ENCODE results near the gene HEXIM2.

HEXIM2 gene

DNA sequence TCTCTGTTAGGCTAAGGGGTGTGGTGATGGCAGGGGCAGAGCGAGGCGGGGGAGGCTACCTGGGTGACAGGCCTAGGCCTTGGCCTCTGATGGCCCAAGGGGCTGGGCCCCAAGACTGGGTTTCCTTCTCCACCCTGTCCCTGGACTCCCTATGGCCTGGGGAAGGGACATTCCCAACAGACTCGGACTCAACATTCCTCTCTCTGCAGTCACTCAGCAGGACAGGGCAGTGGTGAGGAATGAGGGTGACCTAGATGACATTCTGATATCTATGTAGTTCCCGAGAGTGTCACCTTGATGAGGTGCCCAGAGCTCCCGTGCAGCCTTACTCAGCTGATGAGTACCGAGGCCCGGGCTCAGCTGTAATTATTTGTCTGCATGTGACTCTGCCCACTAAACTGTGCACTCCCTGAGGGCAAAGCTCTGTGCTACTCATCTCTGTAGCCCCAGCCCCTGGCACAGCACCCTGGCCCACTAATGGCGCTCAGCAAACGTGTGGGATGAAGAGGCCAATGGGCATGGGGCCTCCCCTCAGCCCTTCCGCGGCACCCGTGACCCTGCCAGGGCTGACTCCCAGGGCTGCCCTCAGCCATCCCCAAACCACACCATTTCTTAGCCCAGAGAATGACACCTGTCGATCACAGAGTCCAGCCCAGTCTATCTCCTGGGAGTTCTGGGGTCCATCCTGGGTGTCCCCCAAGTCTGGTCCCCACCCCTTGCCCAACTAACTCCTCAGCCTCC lies 31.6 kb upstream of the HEXIM2 start:
- Mint-ChIP-seq H3K9me3 (peaks cover 5% of the 10 kb centered on the region), H3K27ac (peak overlapping the region; percentile 25), H3K4me1 (peaks cover 42% of the 10 kb centered on the region), H3K27me3 (ENCODE audit: low read depth, poor library complexity) (peaks cover 5% of the 10 kb centered on the region), H3K4me3 (no peak overlapping the region), H3K36me3 (ENCODE audit: low read depth) (no peaks in the 10 kb centered on the region)
- no peak for DNase-seq
- TF ChIP-seq, protein P1, sequence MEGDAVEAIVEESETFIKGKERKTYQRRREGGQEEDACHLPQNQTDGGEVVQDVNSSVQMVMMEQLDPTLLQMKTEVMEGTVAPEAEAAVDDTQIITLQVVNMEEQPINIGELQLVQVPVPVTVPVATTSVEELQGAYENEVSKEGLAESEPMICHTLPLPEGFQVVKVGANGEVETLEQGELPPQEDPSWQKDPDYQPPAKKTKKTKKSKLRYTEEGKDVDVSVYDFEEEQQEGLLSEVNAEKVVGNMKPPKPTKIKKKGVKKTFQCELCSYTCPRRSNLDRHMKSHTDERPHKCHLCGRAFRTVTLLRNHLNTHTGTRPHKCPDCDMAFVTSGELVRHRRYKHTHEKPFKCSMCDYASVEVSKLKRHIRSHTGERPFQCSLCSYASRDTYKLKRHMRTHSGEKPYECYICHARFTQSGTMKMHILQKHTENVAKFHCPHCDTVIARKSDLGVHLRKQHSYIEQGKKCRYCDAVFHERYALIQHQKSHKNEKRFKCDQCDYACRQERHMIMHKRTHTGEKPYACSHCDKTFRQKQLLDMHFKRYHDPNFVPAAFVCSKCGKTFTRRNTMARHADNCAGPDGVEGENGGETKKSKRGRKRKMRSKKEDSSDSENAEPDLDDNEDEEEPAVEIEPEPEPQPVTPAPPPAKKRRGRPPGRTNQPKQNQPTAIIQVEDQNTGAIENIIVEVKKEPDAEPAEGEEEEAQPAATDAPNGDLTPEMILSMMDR (IDR thresholded peaks at IDR 0.05), result no peak

DNA sequence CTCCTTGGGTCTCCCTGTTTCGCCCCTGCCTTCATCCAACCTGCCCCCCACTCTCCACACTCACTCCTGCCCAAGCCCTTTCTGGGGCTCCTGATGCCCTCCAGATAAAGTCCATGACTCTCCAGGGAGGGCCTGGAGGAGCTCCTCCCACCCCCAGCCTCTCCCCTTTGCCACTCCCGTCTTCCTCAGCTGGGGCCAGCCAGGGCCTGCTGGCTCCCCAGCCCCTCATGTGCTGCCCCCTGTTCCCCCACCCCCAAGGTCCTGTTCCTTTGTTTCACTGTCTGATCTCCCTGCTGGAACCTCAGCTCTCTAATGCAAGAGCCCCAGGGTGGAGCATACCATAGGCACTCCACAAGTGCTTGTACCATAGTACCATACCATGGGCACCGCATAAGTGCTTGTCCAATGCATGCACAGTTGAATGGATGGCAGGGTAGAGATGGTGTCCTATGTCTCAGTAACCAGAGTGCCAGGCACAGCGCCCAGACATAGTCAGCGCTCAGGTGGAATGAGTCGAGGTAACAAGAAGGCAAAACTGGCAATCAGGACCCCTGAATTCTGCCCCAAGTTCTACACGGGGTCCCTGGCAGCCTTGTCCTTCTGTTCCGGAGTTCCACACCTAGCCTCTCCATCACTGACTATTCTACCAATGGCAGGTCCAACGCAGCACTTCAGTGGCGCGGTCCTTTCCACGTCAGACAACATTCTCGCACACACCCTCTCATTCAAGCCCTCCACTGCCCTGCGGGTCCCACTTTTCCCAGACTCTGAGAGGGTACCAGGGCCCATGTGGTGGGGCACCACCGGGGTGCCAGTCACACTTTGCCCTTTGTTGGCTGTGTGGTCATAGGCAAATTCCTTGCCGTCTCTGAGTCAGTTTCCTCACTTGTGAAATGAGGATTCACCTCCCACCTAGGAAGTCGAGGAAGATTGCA lies 30.7 kb upstream of the HEXIM2 start:
- Mint-ChIP-seq H3K9me3 (peaks cover 8% of the 10 kb centered on the region), H3K4me1 (peaks cover 46% of the 10 kb centered on the region), H3K27ac (no peak overlapping the region), H3K27me3 (ENCODE audit: low read depth, poor library complexity) (peaks cover 5% of the 10 kb centered on the region), H3K4me3 (peak overlapping the region; percentile 78), H3K36me3 (ENCODE audit: low read depth) (no peaks in the 10 kb centered on the region)
- no peak for DNase-seq
- TF ChIP-seq, protein P1 (IDR thresholded peaks at IDR 0.05), result no peak

DNA sequence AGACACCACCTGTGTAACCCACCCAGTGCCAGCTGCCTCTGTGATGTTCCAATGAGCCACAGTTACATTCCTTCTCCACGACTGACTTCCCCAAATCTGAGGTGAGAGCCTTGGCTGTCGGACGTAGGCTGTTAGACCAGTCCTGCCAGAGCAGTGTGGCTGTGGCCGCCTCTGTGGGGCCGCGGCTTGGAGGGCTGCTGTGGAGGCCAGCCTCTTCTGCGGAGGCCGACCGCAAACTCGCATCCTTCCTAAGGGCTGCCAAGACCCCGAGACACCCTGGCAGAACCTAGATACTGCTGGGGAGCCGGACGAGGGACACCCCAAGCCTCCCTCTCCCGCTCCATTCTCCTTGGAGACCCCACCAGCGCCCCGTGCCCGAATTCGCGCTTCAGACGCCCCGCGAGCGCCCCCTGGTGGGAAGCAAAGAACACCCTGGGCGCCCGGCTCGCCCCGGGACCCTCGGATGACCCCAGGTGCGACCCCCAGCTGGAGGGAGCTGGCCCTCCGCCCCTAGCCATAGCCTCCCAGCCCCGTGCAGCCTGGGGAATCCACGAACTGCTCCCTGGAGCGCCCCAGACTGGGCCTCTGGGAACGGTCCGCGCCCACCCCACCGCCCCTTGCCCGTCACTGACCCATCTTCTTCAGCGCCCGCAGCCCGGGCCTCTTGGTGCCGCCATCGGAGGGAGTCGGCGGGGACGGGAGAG lies 29.9 kb upstream of the HEXIM2 start:
- peak; percentile 87 for DNase-seq
- peaks cover 52% of the 10 kb centered on the region for H3K4me1 Mint-ChIP-seq
- H3K4me3 Mint-ChIP-seq, result peak overlapping the region; percentile 78
- peaks cover 5% of the 10 kb centered on the region for H3K27me3 Mint-ChIP-seq (ENCODE audit: low read depth, poor library complexity)
- no peaks in the 10 kb centered on the region for H3K36me3 Mint-ChIP-seq (ENCODE audit: low read depth)
- H3K27ac Mint-ChIP-seq, result no peak overlapping the region
- TF ChIP-seq, protein P1 (IDR thresholded peaks at IDR 0.05), result peak; percentile 97
- H3K9me3 Mint-ChIP-seq, result peaks cover 8% of the 10 kb centered on the region

DNA sequence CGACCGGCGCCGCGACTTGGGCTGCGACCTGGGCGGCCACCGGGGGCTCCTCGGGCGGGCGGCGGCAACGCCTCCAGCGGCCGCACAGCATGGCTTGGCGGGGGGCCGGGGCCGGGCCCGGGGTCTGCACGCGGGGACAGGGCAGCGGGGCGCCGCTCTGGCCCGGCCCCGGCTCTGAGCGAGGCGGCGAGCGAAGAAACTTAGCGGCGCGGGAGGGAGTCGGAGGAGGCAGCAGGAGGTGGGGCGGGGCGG lies 29.4 kb upstream of the HEXIM2 start, which contains the start of gene PLCD3:
Gene PLCD3, minus strand, starts transcription at position 196 of the 252 bp plus-strand sequence. Its CDS starts 105 bp downstream, at position 91.
- peak within 1 kb of the TSS; percentile 81 for H3K4me3 Mint-ChIP-seq
- TF ChIP-seq, protein P1 (IDR thresholded peaks at IDR 0.05), result no peak
- H3K27ac Mint-ChIP-seq, result no peak within 1 kb of the TSS
- H3K27me3 Mint-ChIP-seq (ENCODE audit: low read depth, poor library complexity), result peaks cover 5% of the 10 kb centered on the region
- no peaks in the 10 kb centered on the region for H3K36me3 Mint-ChIP-seq (ENCODE audit: low read depth)
- peaks cover 47% of the 10 kb centered on the region for H3K4me1 Mint-ChIP-seq
- peaks cover 8% of the 10 kb centered on the region for H3K9me3 Mint-ChIP-seq
- DNase-seq, result peak; percentile 86

DNA sequence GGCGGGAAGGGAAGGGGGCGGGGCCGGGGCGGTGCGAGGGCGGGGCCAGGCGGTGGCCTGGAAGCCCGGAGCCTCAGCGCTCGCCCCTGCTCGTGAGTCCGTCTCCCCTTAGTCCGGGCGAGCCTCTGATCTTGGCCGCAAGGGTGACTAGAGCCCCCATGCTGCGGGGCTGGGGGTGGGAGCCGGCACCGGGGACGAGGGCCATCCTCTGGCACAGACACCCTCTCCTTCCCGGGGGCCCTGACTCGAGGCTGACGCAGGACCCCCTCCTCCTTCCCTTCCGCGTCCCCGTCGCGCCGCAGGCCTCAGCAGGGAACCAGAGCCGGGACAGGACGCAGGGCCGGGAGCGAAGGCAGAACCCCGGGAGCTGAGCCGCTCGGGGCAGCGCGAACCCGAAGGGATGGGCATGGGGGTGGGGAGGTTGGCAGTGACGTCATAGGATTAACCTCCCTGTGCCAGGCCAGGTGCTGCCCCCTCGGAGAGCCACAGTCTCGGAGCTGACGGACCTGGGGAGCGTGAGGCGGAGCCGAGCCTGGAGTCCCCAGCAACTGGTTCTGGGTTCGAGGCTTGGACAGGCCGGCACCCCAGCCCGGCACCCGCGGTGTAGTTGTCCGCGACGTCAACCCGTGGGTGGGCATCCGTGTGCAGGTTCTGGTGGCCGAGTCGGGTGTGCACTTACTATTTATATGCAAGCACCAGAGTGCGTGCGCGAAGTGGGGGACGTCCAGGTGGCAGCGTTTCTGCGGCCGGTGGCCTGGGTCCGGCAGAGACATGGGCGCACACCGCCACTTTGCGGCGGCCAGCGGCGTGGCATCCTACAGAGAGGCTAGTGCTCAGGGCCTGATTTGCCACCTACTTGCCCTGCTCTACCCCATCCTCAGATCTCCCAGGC lies 28.9 kb upstream of the HEXIM2 start:
- Mint-ChIP-seq H3K27ac (no peak overlapping the region), H3K27me3 (ENCODE audit: low read depth, poor library complexity) (peaks cover 5% of the 10 kb centered on the region), H3K36me3 (ENCODE audit: low read depth) (no peaks in the 10 kb centered on the region), H3K4me3 (peak overlapping the region; percentile 81), H3K4me1 (peaks cover 42% of the 10 kb centered on the region), H3K9me3 (peaks cover 8% of the 10 kb centered on the region)
- DNase-seq, result peak; percentile 72
- TF ChIP-seq, protein P1 (IDR thresholded peaks at IDR 0.05), result peak; percentile 62
